ENCODE measurements around the gene ZDHHC21.

Gene ZDHHC21

GRCh38 chr9:14593406-14593805, 99.8 kb downstream of the ZDHHC21 start:
- peaks cover 2 to 4% of the 10 kb centered on the region in 2 donors for H3K9me3 ChIP-seq (replicated peaks in 1 of 2; ENCODE audit: control insufficient read depth in 2 of 2, insufficient read depth in 1 of 2, low read depth in 1 of 2, low read length in 2 of 2)
- peaks cover 0 to 4% of the 10 kb centered on the region in 2 donors for H3K36me3 ChIP-seq (replicated peaks in 1 of 2; ENCODE audit: control insufficient read depth in 2 of 2, insufficient read depth in 2 of 2, low read length in 2 of 2)
- no peak overlapping the region for H3K27ac ChIP-seq (replicated peaks; ENCODE audit: low read length)
- H2AK5ac ChIP-seq (ENCODE audit: low read depth, low read length), result no peak overlapping the region
- H2BK5ac ChIP-seq (ENCODE audit: low read length), result no peak overlapping the region
- DNase-seq (ENCODE audit: low spot score), result no peak
- H3K79me1 ChIP-seq (ENCODE audit: low read depth, low read length), result no peaks in the 10 kb centered on the region
- H3K9ac ChIP-seq (ENCODE audit: low read depth, low read length, poor library complexity), result no peak overlapping the region
- H3K14ac ChIP-seq (ENCODE audit: low read length), result no peak overlapping the region
- WGBS, 2 donors (ENCODE audit: extremely low coverage in 2 of 2, insufficient read length in 2 of 2, insufficient replicate concordance in 1 of 2), result no CpG with 5 or more reads among the region's 3 CpGs
- H2BK15ac ChIP-seq (ENCODE audit: low read length), result no peak overlapping the region
- no peak overlapping the region for H3K4me2 ChIP-seq (ENCODE audit: insufficient read depth, low read length, poor library complexity, severe bottlenecking)
- no peak overlapping the region for H2BK120ac ChIP-seq (ENCODE audit: low read depth, low read length)
- H3K27me3 ChIP-seq (ENCODE audit: control insufficient read depth in 3 of 3, insufficient read depth in 3 of 3, low read depth in 1 of 3, low read length in 3 of 3), result no peaks in the 10 kb centered on the region
- no peak overlapping the region for H3K4me3 ChIP-seq (ENCODE audit: low read length in 2 of 2)
- H3K18ac ChIP-seq (ENCODE audit: low read length), result no peak overlapping the region
- H4K91ac ChIP-seq (ENCODE audit: low read depth, low read length, poor library complexity), result no peak overlapping the region
- no peak overlapping the region for H4K8ac ChIP-seq (ENCODE audit: low read depth, low read length)
- no peak overlapping the region for H2AFZ ChIP-seq (ENCODE audit: low read length)
- no peak overlapping the region for H3K4ac ChIP-seq (ENCODE audit: low read length)
- no peaks in the 10 kb centered on the region for H3K4me1 ChIP-seq (ENCODE audit: control insufficient read depth in 2 of 2, insufficient read depth in 1 of 2, low read depth in 1 of 2, low read length in 2 of 2)
- no peak overlapping the region for H3K23ac ChIP-seq (ENCODE audit: low read depth, low read length, poor library complexity)
- no peak overlapping the region for H2BK12ac ChIP-seq (ENCODE audit: low read length)

GRCh38 chr9:14591411-14591810, 101.8 kb downstream of the ZDHHC21 start:
- Histone ChIP-seq H3K9me3 (replicated peaks in 1 of 2; ENCODE audit: control insufficient read depth in 2 of 2, insufficient read depth in 1 of 2, low read depth in 1 of 2, low read length in 2 of 2) (peaks cover 2 to 4% of the 10 kb centered on the region in 2 donors), H4K8ac (ENCODE audit: low read depth, low read length) (no peak overlapping the region), H3K4ac (ENCODE audit: low read length) (no peak overlapping the region), H3K4me3 (ENCODE audit: low read length in 2 of 2) (no peak overlapping the region), H3K23ac (ENCODE audit: low read depth, low read length, poor library complexity) (no peak overlapping the region), H3K79me1 (ENCODE audit: low read depth, low read length) (no peaks in the 10 kb centered on the region), H3K14ac (ENCODE audit: low read length) (no peak overlapping the region), H3K18ac (ENCODE audit: low read length) (no peak overlapping the region), H3K4me2 (ENCODE audit: insufficient read depth, low read length, poor library complexity, severe bottlenecking) (no peak overlapping the region), H2BK120ac (ENCODE audit: low read depth, low read length) (no peak overlapping the region), H3K36me3 (replicated peaks in 1 of 2; ENCODE audit: control insufficient read depth in 2 of 2, insufficient read depth in 2 of 2, low read length in 2 of 2) (peaks cover 0 to 4% of the 10 kb centered on the region in 2 donors), H2BK15ac (ENCODE audit: low read length) (no peak overlapping the region), H2BK5ac (ENCODE audit: low read length) (no peak overlapping the region), H2AFZ (ENCODE audit: low read length) (no peak overlapping the region), H2BK12ac (ENCODE audit: low read length) (no peak overlapping the region), H4K91ac (ENCODE audit: low read depth, low read length, poor library complexity) (no peak overlapping the region), H3K27ac (replicated peaks; ENCODE audit: low read length) (no peak overlapping the region), H3K9ac (ENCODE audit: low read depth, low read length, poor library complexity) (no peak overlapping the region), H3K4me1 (ENCODE audit: control insufficient read depth in 2 of 2, insufficient read depth in 1 of 2, low read depth in 1 of 2, low read length in 2 of 2) (no peaks in the 10 kb centered on the region), H2AK5ac (ENCODE audit: low read depth, low read length) (no peak overlapping the region), H3K27me3 (ENCODE audit: control insufficient read depth in 3 of 3, insufficient read depth in 3 of 3, low read depth in 1 of 3, low read length in 3 of 3) (no peaks in the 10 kb centered on the region)
- WGBS, 2 donors (ENCODE audit: extremely low coverage in 2 of 2, insufficient read length in 2 of 2, insufficient replicate concordance in 1 of 2), result no CpG with 5 or more reads among the region's 3 CpGs
- no peak for DNase-seq (ENCODE audit: low spot score)

- no peaks in the 10 kb centered on the region for H3K36me3 ChIP-seq (replicated peaks in 1 of 2; ENCODE audit: control insufficient read depth in 2 of 2, insufficient read depth in 2 of 2, low read length in 2 of 2)
- no peak overlapping the region for H2BK12ac ChIP-seq (ENCODE audit: low read length)
- H3K9ac ChIP-seq (ENCODE audit: low read depth, low read length, poor library complexity), result no peak overlapping the region
- DNase-seq (ENCODE audit: low spot score), result no peak
- no peak overlapping the region for H2BK5ac ChIP-seq (ENCODE audit: low read length)
- peaks cover 0 to 7% of the 10 kb centered on the region in 2 donors for H3K9me3 ChIP-seq (replicated peaks in 1 of 2; ENCODE audit: control insufficient read depth in 2 of 2, insufficient read depth in 1 of 2, low read depth in 1 of 2, low read length in 2 of 2)
- H3K4me2 ChIP-seq (ENCODE audit: insufficient read depth, low read length, poor library complexity, severe bottlenecking), result no peak overlapping the region
- no peak overlapping the region for H4K91ac ChIP-seq (ENCODE audit: low read depth, low read length, poor library complexity)
- H4K8ac ChIP-seq (ENCODE audit: low read depth, low read length), result no peak overlapping the region
- no peak overlapping the region for H2BK15ac ChIP-seq (ENCODE audit: low read length)
- H2BK120ac ChIP-seq (ENCODE audit: low read depth, low read length), result no peak overlapping the region
- no peaks in the 10 kb centered on the region for H3K79me1 ChIP-seq (ENCODE audit: low read depth, low read length)
- no peak overlapping the region for H3K27ac ChIP-seq (replicated peaks; ENCODE audit: low read length)
- no CpG with 5 or more reads among the region's 8 CpGs for WGBS, 2 donors (ENCODE audit: extremely low coverage in 2 of 2, insufficient read length in 2 of 2, insufficient replicate concordance in 1 of 2)
- H3K14ac ChIP-seq (ENCODE audit: low read length), result no peak overlapping the region
- H2AFZ ChIP-seq (ENCODE audit: low read length), result no peak overlapping the region
- no peak overlapping the region for H3K23ac ChIP-seq (ENCODE audit: low read depth, low read length, poor library complexity)
- H3K4me3 ChIP-seq (ENCODE audit: low read length in 2 of 2), result no peak overlapping the region
- no peak overlapping the region for H3K18ac ChIP-seq (ENCODE audit: low read length)
- no peaks in the 10 kb centered on the region for H3K27me3 ChIP-seq (ENCODE audit: control insufficient read depth in 3 of 3, insufficient read depth in 3 of 3, low read depth in 1 of 3, low read length in 3 of 3)
- no peak overlapping the region for H2AK5ac ChIP-seq (ENCODE audit: low read depth, low read length)
- no peaks in the 10 kb centered on the region for H3K4me1 ChIP-seq (ENCODE audit: control insufficient read depth in 2 of 2, insufficient read depth in 1 of 2, low read depth in 1 of 2, low read length in 2 of 2)
- H3K4ac ChIP-seq (ENCODE audit: low read length), result no peak overlapping the region
These were observed 107.3 kb downstream of the ZDHHC21 start for GRCh38 chr9:14585730-14586473.

- Histone ChIP-seq H2BK12ac (ENCODE audit: low read length) (no peak overlapping the region), H3K4me1 (ENCODE audit: control insufficient read depth in 2 of 2, insufficient read depth in 1 of 2, low read depth in 1 of 2, low read length in 2 of 2) (no peaks in the 10 kb centered on the region), H4K8ac (ENCODE audit: low read depth, low read length) (no peak overlapping the region), H3K23ac (ENCODE audit: low read depth, low read length, poor library complexity) (no peak overlapping the region), H3K27me3 (ENCODE audit: control insufficient read depth in 3 of 3, insufficient read depth in 3 of 3, low read depth in 1 of 3, low read length in 3 of 3) (no peaks in the 10 kb centered on the region), H3K9me3 (replicated peaks in 1 of 2; ENCODE audit: control insufficient read depth in 2 of 2, insufficient read depth in 1 of 2, low read depth in 1 of 2, low read length in 2 of 2) (peaks cover 0 to 7% of the 10 kb centered on the region in 2 donors), H2AK5ac (ENCODE audit: low read depth, low read length) (no peak overlapping the region), H2BK5ac (ENCODE audit: low read length) (no peak overlapping the region), H2AFZ (ENCODE audit: low read length) (no peak overlapping the region), H2BK15ac (ENCODE audit: low read length) (no peak overlapping the region), H4K91ac (ENCODE audit: low read depth, low read length, poor library complexity) (no peak overlapping the region), H3K27ac (replicated peaks; ENCODE audit: low read length) (no peak overlapping the region), H2BK120ac (ENCODE audit: low read depth, low read length) (no peak overlapping the region), H3K4me3 (ENCODE audit: low read length in 2 of 2) (no peak overlapping the region), H3K4me2 (ENCODE audit: insufficient read depth, low read length, poor library complexity, severe bottlenecking) (no peak overlapping the region), H3K36me3 (replicated peaks in 1 of 2; ENCODE audit: control insufficient read depth in 2 of 2, insufficient read depth in 2 of 2, low read length in 2 of 2) (no peaks in the 10 kb centered on the region), H3K14ac (ENCODE audit: low read length) (no peak overlapping the region), H3K79me1 (ENCODE audit: low read depth, low read length) (no peaks in the 10 kb centered on the region), H3K4ac (ENCODE audit: low read length) (no peak overlapping the region), H3K18ac (ENCODE audit: low read length) (no peak overlapping the region), H3K9ac (ENCODE audit: low read depth, low read length, poor library complexity) (no peak overlapping the region)
- no peak for DNase-seq (ENCODE audit: low spot score)
- no CpG with 5 or more reads among the region's 4 CpGs for WGBS, 2 donors (ENCODE audit: extremely low coverage in 2 of 2, insufficient read length in 2 of 2, insufficient replicate concordance in 1 of 2)
These were observed 108.7 kb downstream of the ZDHHC21 start for GRCh38 chr9:14584571-14584970.

Data from neuronal stem cell (in vitro differentiated cells).